ENCODE data around the gene TPCN1. TPM values are rescaled to one million over a fixed set of nuclear protein-coding genes. Genes with fewer than 3 reads are reported as not detected.

Gene TPCN1
- total RNA-seq, 1 donor from 2014 or later: 55.6 TPM

GRCh38 chr12:113285679-113286610 lies 64.7 kb downstream of the TPCN1 start:
- H3K36me3 Mint-ChIP-seq: peaks cover 6% of the 10 kb centered on the region
- H3K27ac Mint-ChIP-seq: peak overlapping the region; percentile 36
- H3K9me3 Mint-ChIP-seq: no peaks in the 10 kb centered on the region
- TF ChIP-seq CTCF (conservative IDR thresholded peaks at IDR 0.05): no peak
- H3K27me3 Mint-ChIP-seq: no peaks in the 10 kb centered on the region
- no peak for DNase-seq (ENCODE audit: extremely low spot score, unreplicated experiment)
- no peak overlapping the region for H3K4me3 Mint-ChIP-seq
- peaks cover 6% of the 10 kb centered on the region for H3K4me1 Mint-ChIP-seq (ENCODE audit: unreplicated experiment)

- Mint-ChIP-seq H3K27me3 (no peaks in the 10 kb centered on the region), H3K27ac (no peak overlapping the region)
Observed at GRCh38 chr12:113286712-113287111, 65.4 kb downstream of the TPCN1 start.

DNA sequence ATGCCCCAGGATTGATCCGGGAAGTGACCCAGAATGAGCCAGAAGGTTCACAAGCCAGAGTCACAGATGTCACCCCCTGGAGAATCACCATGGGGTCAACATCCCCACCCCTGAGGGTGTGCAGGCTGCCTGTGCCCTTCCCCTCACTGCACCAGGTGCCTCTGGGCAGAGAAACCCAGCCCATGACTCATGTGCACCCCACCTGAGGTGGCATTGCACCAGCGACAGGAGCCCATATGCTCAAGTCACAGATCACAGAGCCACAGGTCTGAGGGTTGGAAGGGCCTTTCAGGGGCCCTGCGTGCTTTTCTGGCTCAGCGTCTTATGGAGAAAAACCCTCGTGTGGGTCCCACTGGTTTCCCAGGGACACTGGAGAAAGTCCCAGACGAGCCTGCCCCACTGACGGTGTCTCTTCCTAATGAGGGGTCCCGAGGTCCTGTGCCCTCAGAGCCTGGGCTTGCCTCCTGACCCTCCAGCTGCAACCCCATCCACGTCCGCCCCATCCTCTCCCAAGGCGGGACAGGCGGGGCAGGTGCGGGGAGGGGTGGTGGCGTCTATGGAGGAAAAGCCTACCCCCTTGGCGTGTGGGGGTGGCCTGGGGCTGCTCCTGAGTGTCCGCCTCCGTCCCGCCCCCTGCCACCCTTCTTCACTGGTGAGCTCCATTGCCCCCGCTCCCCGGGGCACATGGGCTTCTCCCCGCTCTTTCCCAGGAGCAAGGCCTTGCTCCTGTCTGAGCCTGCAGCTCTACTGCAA lies 66.1 kb downstream of the TPCN1 start:
- Mint-ChIP-seq H3K4me3 (no peak overlapping the region), H3K4me1 (ENCODE audit: unreplicated experiment) (peaks cover 6% of the 10 kb centered on the region), H3K36me3 (peaks cover 11% of the 10 kb centered on the region), H3K27ac (no peak overlapping the region), H3K9me3 (no peaks in the 10 kb centered on the region), H3K27me3 (no peaks in the 10 kb centered on the region)
- DNase-seq (ENCODE audit: extremely low spot score, unreplicated experiment): no peak
- TF ChIP-seq CTCF (conservative IDR thresholded peaks at IDR 0.05): no peak

More at GRCh38 chr12:113286712-113287111, 65.4 kb downstream of the TPCN1 start:
- H3K4me1 Mint-ChIP-seq (ENCODE audit: unreplicated experiment): peaks cover 6% of the 10 kb centered on the region
- H3K4me3 Mint-ChIP-seq: no peak overlapping the region
- no peaks in the 10 kb centered on the region for H3K9me3 Mint-ChIP-seq
- no peak for TF ChIP-seq CTCF (conservative IDR thresholded peaks at IDR 0.05)
- no peak for DNase-seq (ENCODE audit: extremely low spot score, unreplicated experiment)
- H3K36me3 Mint-ChIP-seq: peaks cover 6% of the 10 kb centered on the region

DNA sequence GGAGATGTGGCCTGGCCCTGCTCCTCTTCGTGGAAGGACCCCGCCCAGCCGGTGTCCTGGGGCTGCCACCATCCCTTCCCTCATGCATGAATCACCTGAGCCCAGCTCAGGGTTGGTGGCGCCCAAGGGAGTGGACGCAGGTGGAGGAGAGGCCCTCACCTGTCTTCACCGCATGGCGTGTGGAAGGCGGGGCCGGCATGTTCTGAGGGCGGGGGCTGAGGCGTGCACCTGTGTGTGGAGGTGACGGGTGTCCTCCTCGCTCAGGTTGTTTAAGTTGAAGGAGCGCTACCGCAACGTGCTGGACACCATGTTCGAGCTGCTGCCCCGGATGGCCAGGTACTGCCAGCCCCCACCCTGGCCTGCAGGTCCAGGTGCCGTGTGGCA lies 66.6 kb downstream of the TPCN1 start:
- Mint-ChIP-seq H3K27ac (no peak overlapping the region), H3K36me3 (peaks cover 11% of the 10 kb centered on the region), H3K9me3 (no peaks in the 10 kb centered on the region), H3K4me3 (no peak overlapping the region), H3K27me3 (no peaks in the 10 kb centered on the region), H3K4me1 (ENCODE audit: unreplicated experiment) (peaks cover 6% of the 10 kb centered on the region)
- no peak for TF ChIP-seq CTCF (conservative IDR thresholded peaks at IDR 0.05)
- DNase-seq (ENCODE audit: extremely low spot score, unreplicated experiment): no peak

DNA sequence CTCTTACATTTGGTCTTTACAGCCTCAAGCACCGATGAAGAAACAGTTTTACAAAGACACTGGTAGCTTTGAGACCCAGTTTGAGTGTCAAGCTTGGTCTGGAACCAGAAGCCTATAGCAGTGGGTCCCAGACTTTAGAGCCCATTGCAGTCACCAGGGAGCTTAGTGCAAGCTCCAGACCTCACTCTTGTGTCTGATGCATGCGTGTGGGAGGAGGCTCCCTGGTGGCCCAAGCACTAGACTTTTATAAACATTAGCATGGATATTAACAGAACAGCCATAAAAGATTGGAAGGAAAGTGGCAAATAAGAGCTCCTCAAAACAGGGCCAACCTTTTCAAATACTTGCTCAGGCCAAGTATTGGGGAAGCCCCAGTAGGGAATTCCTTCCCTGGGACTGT lies 68.1 kb downstream of the TPCN1 start:
- no peak overlapping the region for H3K27ac Mint-ChIP-seq
- H3K36me3 Mint-ChIP-seq: peaks cover 11% of the 10 kb centered on the region
- no peak for DNase-seq (ENCODE audit: extremely low spot score, unreplicated experiment)
- H3K4me1 Mint-ChIP-seq (ENCODE audit: unreplicated experiment): peaks cover 6% of the 10 kb centered on the region
- H3K4me3 Mint-ChIP-seq: no peak overlapping the region
- no peak for TF ChIP-seq CTCF (conservative IDR thresholded peaks at IDR 0.05)
- H3K27me3 Mint-ChIP-seq: no peaks in the 10 kb centered on the region
- H3K9me3 Mint-ChIP-seq: no peaks in the 10 kb centered on the region

Measured in type B pancreatic cell (in vitro differentiated cells).